ENCODE results near the gene NLK.

GRCh38 chr17:28053044-28053670 lies 10.7 kb downstream of the NLK start:
- TF ChIP-seq CTCF (conservative IDR thresholded peaks at IDR 0.05; ENCODE audit: low read length) (no peak), EZH2phosphoT487 (IDR thresholded peaks at IDR 0.05; ENCODE audit: borderline replicate concordance) (no peak)

Data from Loucy (cell line).